ENCODE measurements around the gene TNP2.

DNA sequence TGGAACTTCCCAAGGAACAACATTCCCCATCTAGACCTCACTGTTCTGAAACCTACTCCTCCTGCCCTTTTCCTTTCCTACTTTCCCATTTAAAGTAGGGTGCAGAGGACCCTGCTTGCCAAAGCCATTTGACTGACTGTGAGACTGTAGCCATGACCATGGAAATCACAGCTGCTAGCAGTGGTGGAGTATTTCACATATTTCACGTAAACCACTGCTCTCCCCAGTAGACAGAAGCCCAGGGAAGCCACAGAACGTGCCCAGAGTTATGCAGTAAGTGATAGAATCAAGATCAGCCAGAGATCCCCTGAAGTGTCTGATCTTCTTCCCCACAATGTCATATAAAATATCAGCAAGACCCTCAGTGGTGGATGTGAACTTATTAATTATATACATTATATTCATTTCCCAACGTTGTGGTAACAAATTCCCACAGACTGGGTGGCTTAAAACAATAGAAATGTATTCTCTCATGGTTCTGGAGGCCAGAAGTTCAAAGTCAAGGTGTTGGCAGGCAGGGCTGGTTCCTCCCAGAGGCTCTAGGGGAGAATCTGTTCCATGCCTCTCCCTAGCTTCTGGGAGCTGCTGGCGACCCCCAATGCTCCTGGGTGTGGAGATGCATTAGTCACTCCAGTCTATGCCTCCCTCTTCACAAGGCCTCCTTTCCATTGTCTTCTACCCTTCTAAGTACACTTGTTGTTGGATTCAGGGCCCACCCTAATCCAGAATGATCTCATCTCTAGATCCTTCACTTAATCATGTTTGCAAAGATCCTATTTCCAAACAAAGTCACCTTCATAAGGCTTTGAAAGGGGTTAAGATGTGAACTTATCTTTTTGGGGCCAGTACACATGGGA lies 32.7 kb upstream of the TNP2 start:
- no peak for TF ChIP-seq POLR2A (IDR thresholded peaks at IDR 0.05; ENCODE audit: low read length)
- TF ChIP-seq GATA1 (IDR thresholded peaks at IDR 0.05; ENCODE audit: low read depth, low read length), result no peak

Measured in erythroblast (primary cell).